DOHH2 (cell line): ENCODE data around the gene ECHDC1.

Experiments
- H3F3A ChIP-seq: fragments of 200-600 bp; sonication (generic), shearing (Covaris generic); 2 replicates; pipeline ENCODE4 v1.6.0; 2016; ENCODE audit warnings: antibody characterized with exemption, mild to moderate bottlenecking; ENCODE audit not compliant: control insufficient read depth, insufficient read depth
- H3K27ac ChIP-seq: fragments of 200-600 bp; sonication (generic); 2 replicates; pipeline ENCODE4 v1.5.1; 2014; ENCODE audit warnings: low read depth, mild to moderate bottlenecking, low read length, moderate library complexity
- H3K27me3 ChIP-seq: fragments of 200-600 bp; sonication (generic); 2 replicates; pipeline ENCODE4 v1.6.1; 2014; ENCODE audit warnings: mild to moderate bottlenecking, low read length, mixed read lengths; ENCODE audit not compliant: control insufficient read depth
- H3K36me3 ChIP-seq: fragments of 200-600 bp; sonication (generic); 2 replicates; pipeline ENCODE4 v1.6.1; 2014; ENCODE audit warnings: mild to moderate bottlenecking, low read length, moderate library complexity, mixed read lengths; ENCODE audit not compliant: control insufficient read depth
- H3K4me1 ChIP-seq: fragments of 200-600 bp; sonication (generic); 2 replicates; pipeline ENCODE4 v1.6.1; 2014; ENCODE audit warnings: mild to moderate bottlenecking, low read length, mixed read lengths; ENCODE audit not compliant: control insufficient read depth
- H3K4me2 ChIP-seq: fragments of 200-600 bp; sonication (generic); 2 replicates; pipeline ENCODE4 v1.6.0; 2014; ENCODE audit warnings: mild to moderate bottlenecking, low read length, moderate library complexity
- H3K4me3 ChIP-seq: fragments of 200-600 bp; sonication (generic); 2 replicates; pipeline ENCODE4 v1.5.1; 2014; ENCODE audit warnings: mild to moderate bottlenecking, low read length, mixed read lengths
- H3K79me2 ChIP-seq: fragments of 200-600 bp; sonication (generic); 2 replicates; pipeline ENCODE4 v1.6.1; 2014; ENCODE audit warnings: mild to moderate bottlenecking, low read length, mixed read lengths; ENCODE audit not compliant: control insufficient read depth
- H3K9me2 ChIP-seq: fragments of 200-600 bp; sonication (generic); replicated peaks from 2 replicates; pipeline ENCODE4 v1.6.1; 2014; ENCODE audit warnings: mild to moderate bottlenecking, low read length, mixed read lengths; ENCODE audit not compliant: control insufficient read depth
- H3K9me3 ChIP-seq: fragments of 200-600 bp; sonication (generic); 2 replicates; pipeline ENCODE4 v1.6.1; 2014; ENCODE audit warnings: antibody characterized with exemption, low read length, mixed read lengths; ENCODE audit not compliant: control insufficient read depth, insufficient read depth
- H4K20me1 ChIP-seq: fragments of 200-600 bp; sonication (generic); 2 replicates; pipeline ENCODE4 v1.6.0; 2014; ENCODE audit warnings: low read depth, mild to moderate bottlenecking, antibody characterized with exemption, low read length, moderate library complexity; ENCODE audit not compliant: control insufficient read depth, insufficient read depth
- EZH2phosphoT487 ChIP-seq: fragments of 200-600 bp; sonication (generic); IDR thresholded peaks from 2 replicates; pipeline ENCODE4 v1.6.1; 2017; ENCODE audit warnings: borderline replicate concordance, mild to moderate bottlenecking, antibody characterized with exemption, low read length, moderate library complexity, mixed read lengths
- TF ChIP-seq, protein P1 (sequence below): fragments of 200-600 bp; sonication (generic); IDR thresholded peaks from one replicate; pipeline ENCODE4 v1.5.1; 2014; ENCODE audit warnings: antibody characterized with exemption, mild to moderate bottlenecking, low read depth, low read length; ENCODE audit not compliant: poor library complexity, severe bottlenecking

ECHDC1 gene

DNA sequence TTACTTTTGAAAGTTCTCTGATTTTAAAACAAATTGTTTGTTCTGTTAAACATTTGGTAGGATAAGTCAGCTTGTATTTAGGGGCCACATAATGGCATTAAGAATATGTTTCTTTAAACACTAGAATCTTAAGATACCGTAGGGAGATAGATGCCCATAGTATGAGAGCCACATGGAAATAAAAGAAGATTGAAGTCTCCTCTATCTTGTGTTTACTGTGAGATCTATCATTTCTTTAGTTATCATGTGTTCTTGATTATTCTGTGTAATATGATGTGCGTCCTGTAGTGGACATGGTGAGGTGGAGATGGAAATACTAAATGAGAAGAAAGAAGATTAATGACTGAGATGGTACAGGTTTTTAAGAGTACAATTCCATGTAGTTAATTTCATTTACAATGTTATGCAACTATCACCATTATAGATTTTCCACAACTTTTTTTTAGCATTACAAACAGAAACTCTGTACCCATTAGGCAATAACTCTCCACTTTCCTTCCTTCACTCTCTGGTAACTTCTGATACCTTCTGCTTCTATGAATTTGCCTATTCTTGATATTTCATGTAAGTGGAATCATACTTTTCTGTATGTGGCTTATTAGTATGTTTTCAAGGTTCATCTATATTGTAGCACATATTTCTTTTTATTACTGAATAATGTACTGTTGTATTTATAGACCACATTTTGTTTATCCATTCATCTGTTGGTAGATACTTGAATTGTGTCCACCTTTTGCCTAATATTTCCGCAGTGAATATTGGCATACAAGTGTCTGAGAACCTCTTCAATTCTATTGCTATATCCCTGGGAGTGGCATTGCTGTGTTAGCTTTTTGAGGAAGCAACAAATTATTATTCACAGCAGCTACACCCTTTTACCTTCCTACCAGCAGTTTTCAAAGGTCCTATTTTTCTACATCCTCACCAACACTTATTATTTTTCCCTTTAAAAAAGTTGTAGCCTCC is 65.2 kb downstream of the ECHDC1 start:
- H4K20me1 ChIP-seq = no peaks in the 10 kb centered on the region

GRCh38 chr6:127276331-127276730 is 67.1 kb downstream of the ECHDC1 start:
- Histone ChIP-seq H3K36me3 (peaks cover 3% of the 10 kb centered on the region), H3K4me1 (peaks cover 4% of the 10 kb centered on the region; the same call in 1 of the 2 replicates), H3K4me3 (no peak overlapping the region), H3K79me2 (peaks cover 57% of the 10 kb centered on the region), H3F3A (no peaks in the 10 kb centered on the region), H3K27me3 (no peaks in the 10 kb centered on the region), H3K9me3 (no peaks in the 10 kb centered on the region), H3K4me2 (no peak overlapping the region), H3K9me2 (no peaks in the 10 kb centered on the region), H4K20me1 (0 out of 2 replicates have a peak, but pooled peaks cover 1% of the 10 kb centered on the region), H3K27ac (no peak overlapping the region)
- TF ChIP-seq, protein P1, sequence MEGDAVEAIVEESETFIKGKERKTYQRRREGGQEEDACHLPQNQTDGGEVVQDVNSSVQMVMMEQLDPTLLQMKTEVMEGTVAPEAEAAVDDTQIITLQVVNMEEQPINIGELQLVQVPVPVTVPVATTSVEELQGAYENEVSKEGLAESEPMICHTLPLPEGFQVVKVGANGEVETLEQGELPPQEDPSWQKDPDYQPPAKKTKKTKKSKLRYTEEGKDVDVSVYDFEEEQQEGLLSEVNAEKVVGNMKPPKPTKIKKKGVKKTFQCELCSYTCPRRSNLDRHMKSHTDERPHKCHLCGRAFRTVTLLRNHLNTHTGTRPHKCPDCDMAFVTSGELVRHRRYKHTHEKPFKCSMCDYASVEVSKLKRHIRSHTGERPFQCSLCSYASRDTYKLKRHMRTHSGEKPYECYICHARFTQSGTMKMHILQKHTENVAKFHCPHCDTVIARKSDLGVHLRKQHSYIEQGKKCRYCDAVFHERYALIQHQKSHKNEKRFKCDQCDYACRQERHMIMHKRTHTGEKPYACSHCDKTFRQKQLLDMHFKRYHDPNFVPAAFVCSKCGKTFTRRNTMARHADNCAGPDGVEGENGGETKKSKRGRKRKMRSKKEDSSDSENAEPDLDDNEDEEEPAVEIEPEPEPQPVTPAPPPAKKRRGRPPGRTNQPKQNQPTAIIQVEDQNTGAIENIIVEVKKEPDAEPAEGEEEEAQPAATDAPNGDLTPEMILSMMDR = no peak
- TF ChIP-seq EZH2phosphoT487 = no peak

More for the DNA sequence above, 65.2 kb downstream of the ECHDC1 start:
- H3K4me1 ChIP-seq = peaks cover 4% of the 10 kb centered on the region; the same call in 1 of the 2 replicates
- no peak for TF ChIP-seq EZH2phosphoT487
- TF ChIP-seq, protein P1 = no peak
- H3K79me2 ChIP-seq = peaks cover 40% of the 10 kb centered on the region
- peaks cover 20% of the 10 kb centered on the region for H3K36me3 ChIP-seq
- no peak overlapping the region for H3K4me3 ChIP-seq
- no peak overlapping the region for H3K4me2 ChIP-seq
- H3K27me3 ChIP-seq = no peaks in the 10 kb centered on the region
- no peaks in the 10 kb centered on the region for H3K9me2 ChIP-seq
- H3K9me3 ChIP-seq = no peaks in the 10 kb centered on the region
- peaks cover 2% of the 10 kb centered on the region; the same call in 1 of the 2 replicates for H3F3A ChIP-seq
- no peak overlapping the region for H3K27ac ChIP-seq

DNA sequence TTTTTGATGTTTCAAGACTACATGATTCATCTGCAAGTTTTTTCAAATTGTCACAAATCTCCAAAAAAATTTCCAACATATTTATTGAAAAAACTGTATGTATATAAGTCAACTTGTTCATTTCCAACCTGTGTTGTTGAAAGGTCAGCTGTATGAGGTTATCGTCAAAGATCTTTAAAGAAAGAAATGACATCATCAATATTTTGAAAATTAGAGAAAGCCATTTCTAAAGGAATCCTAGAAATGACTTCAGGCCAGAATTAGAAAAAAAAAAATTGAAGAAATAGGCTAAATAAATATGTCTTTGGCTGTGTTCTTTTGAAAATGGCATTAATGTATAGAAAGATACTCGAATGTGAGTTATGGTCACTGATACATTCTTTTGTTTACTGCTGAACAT is 69.9 kb downstream of the ECHDC1 start:
- Histone ChIP-seq H3K27me3 (no peaks in the 10 kb centered on the region), H3K36me3 (no peaks in the 10 kb centered on the region; the same call in 1 of the 2 replicates), H3K9me3 (no peaks in the 10 kb centered on the region), H3K27ac (no peak overlapping the region), H4K20me1 (peaks cover 8% of the 10 kb centered on the region; the same call in 1 of the 2 replicates), H3K9me2 (no peaks in the 10 kb centered on the region), H3K4me2 (no peak overlapping the region), H3K4me1 (peaks cover 11% of the 10 kb centered on the region), H3F3A (no peaks in the 10 kb centered on the region), H3K79me2 (peaks cover 80% of the 10 kb centered on the region), H3K4me3 (no peak overlapping the region)
- no peak for TF ChIP-seq EZH2phosphoT487
- TF ChIP-seq, protein P1 = no peak
